Stimulated activated CD4-positive, alpha-beta T cell treated with anti-CD3 and anti-CD28 coated beads, Interleukin-4, amount 100 ng/mL, for 48 hours (primary cell): ENCODE measurements around the gene CCNB3.

Experiments
- DNase-seq, 2 donors: peaks; one replicate each; pipeline ENCODE4 v3.0.0-alpha.2; 2020; ENCODE audit warnings: low read depth in 2 of 2

The CCNB3 gene

DNA sequence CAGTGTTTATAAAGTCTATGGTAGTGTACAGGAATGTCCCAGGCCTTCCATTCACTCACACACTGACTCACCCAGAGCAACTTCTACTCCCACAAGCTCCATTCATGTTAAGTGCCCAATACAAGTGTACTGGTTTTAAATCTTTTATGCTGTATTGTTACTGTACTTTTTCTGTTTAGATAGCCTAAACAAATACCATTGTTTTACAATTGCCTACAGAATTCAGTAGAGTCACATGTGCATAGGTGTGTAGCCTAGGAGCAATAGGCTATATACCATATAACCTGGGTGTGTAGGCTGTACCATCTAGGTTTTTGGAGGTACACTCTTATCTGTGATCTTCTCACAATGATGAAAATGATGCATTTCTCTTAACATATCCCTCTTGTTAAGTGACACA is 139.4 kb downstream of the CCNB3 start:
- DNase-seq, result no peak

DNA sequence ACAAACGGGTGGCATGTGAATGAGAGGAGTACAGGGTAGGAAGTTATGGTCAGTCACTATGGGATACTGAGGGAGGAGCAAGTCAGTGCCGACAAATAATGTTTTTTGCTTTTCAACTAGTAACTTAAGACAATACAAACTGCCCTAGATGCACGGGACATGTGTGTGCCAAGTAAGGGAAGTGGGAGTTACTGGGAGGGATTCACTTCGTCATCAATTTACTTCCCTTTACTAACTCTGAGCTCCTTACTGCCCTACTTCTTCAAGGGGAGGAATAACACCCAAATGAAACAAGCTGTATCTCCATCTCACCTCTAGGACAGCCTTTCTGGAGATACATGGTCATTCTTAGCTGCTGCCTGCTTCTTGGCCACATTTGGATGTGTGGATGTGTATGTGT is 168.4 kb downstream of the CCNB3 start:
- no peak for DNase-seq

DNA sequence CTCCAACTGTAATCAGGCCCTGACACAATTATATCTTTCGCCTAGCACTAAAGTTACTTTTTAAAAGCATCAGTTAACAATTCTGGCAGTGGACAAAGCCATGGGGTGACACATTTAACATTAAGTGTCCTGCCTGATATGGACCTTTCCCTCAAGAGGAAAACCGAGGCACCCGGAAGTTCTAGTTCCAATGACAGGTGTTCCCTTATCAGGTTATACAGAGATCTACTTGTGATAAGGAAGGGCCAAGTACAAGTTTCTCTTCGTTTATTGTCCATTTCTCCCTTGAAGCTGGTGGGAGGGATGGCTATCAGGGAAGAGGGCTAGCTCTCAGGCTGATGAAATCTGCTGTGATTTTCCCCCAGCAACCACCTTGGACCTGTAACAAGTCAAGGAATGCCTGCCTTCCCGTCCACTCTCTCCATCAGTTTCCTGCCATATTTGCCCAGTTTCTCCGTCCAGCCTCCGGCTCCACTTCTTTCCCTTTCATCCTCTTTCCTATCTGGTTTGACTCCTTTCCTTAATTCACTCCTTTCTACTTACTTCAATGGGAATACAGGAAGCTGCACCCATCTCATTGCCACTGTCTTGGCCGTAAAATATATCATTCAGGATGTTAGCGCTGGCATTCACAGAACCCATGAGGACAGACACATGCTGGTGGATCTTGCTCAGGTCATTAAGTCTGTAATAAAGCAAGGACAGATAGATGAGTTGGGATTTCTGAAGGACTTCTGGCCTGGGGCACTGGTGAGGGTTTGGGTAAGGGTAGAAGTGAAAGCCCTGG is 171.1 kb downstream of the CCNB3 start:
- DNase-seq, result no peak

DNA sequence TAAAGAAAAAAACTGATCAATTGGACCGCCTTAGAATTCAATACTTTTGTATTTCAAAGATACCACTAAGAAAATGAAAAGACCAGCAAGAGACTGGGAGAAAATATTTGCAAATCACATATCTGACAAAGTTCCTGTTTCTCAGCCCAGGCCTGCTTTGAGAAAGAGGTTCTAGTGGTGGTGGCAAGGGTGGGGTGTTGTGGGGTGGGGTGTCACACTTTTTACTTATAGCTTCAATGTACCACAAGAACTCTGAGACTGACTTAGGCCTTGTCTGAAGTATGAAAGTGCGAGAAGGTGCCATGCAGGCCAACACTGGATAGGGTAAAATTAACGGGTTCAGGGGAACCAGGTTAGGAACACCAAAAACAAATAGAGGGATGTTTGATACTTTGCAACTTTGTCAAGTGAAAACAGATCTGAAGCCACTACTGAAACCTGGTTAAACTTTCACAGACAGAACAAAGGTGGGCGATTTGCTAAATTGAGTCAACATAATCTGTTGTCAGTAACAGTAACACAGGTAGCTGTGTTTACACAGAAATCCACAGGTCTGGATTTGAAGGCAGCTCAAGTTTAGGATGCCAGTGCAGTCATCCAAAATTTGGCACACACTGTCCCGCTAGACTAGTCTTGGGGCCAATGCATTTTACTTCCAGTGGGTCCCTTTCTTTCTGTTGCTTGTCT is 177.3 kb downstream of the CCNB3 start:
- no peak for DNase-seq

DNA sequence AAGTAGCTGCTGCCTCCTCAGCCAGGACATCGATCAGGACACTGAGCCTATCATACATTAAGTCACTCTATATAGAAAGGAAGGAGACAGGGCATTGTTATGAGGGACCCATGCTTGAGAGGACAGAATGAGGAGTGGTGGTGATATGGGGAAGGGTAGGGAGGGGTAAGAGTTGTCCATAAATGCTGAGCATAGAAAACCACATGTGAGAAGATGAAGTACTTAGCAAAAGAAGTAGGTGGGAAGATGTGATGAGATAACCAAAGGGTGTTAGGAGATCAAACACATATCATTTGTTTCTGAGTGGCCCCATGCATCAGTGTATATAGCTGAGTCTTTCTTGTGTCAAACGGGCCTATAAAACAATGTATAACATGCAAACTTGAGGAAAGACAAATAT is 182.0 kb downstream of the CCNB3 start:
- DNase-seq, result no peak

DNA sequence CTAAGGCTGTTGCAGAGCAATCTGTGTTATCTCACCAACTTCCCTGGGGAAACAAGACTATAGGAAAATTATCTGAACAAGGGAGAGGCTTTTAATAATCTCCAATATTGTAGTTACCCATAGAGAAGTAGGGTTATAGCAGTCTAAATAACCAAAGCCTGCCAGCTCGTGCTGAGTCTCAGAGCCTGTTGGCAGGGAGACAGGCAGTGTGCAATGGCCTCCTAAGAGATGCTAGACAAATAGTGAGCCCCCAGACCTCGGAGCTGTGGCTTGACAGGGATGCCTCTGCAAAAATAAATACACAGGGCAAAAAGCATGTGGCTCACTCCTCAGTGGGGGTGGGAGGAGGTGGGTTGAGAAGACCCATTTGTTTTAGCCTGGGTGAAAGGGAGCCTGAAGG is 189.3 kb downstream of the CCNB3 start:
- DNase-seq, result no peak
